ENCODE results near the gene TSPOAP1. TPM values are rescaled to one million over a fixed set of nuclear protein-coding genes. Genes with fewer than 3 reads are reported as not detected.

Gene TSPOAP1
- total RNA-seq, 4 donors from 2014 or later: 0.72 to 1.6 (median 1.0) TPM

- intact Hi-C loops (cut with DNase I; ENCODE audit: low total_unique reads): loop anchor here (1.0 to 5.0 kb wide), 4 partner anchors 135 to 755 kb away; partner anchors contain the start of genes MKS1 and TRIM37
- Histone ChIP-seq H3K27me3 (no peaks in the 10 kb centered on the region), H3K4me1 (peaks cover 15 to 19% of the 10 kb centered on the region in 2 donors), H3K36me3 (peaks cover 7 to 36% of the 10 kb centered on the region in 2 donors), H3K4me3 (peak within 1 kb of the TSS; percentile 63 to 96 (median 92)), H3K27ac (peak within 1 kb of the TSS; percentile 83 to 96 (median 88)), H3K9me3 (no peaks in the 10 kb centered on the region)
- peak; percentile 96 to 98 for ATAC-seq
- DNase-seq: peak; percentile 76 to 86
- in situ Hi-C loops (cut with MboI; ENCODE audit: low sequenced_read_pairs in 4 of 4): no loop called here
- TF ChIP-seq, protein P1, sequence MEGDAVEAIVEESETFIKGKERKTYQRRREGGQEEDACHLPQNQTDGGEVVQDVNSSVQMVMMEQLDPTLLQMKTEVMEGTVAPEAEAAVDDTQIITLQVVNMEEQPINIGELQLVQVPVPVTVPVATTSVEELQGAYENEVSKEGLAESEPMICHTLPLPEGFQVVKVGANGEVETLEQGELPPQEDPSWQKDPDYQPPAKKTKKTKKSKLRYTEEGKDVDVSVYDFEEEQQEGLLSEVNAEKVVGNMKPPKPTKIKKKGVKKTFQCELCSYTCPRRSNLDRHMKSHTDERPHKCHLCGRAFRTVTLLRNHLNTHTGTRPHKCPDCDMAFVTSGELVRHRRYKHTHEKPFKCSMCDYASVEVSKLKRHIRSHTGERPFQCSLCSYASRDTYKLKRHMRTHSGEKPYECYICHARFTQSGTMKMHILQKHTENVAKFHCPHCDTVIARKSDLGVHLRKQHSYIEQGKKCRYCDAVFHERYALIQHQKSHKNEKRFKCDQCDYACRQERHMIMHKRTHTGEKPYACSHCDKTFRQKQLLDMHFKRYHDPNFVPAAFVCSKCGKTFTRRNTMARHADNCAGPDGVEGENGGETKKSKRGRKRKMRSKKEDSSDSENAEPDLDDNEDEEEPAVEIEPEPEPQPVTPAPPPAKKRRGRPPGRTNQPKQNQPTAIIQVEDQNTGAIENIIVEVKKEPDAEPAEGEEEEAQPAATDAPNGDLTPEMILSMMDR (IDR thresholded peaks at IDR 0.05 in 4 of 5, conservative IDR thresholded peaks at IDR 0.05 in 1 of 5): peak in 1 of 5 experiments; percentile 33
- TF ChIP-seq POLR2A (IDR thresholded peaks at IDR 0.05): peak; percentile 73 to 75
Observed at GRCh38 chr17:58351831-58352595, 23.4 kb upstream of the TSPOAP1 start, which contains the start of gene SUPT4H1. Gene SUPT4H1, minus strand, starts transcription at chr17:58352201. Its CDS starts 66 bp downstream, at chr17:58352135.

DNA sequence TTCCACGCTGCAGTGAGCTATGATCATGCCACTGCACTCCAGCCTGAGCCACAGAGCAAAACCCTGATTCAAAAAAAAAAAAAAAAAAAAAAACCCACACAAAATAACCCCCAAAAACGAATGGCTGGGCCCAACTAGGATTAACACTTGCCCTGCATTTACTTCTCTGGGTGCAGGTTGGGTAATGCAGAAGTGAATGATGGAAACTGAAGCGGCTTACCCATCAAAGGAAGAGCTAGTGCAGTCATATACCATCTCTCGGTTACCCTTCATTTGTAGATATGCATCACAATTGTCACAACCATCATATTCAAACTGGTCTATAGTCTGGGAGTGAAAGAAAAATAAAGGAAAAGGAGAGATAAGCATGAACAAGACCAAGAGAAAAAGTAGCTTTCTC, 22.6 kb upstream of the TSPOAP1 start:
- no peak for ATAC-seq
- intact Hi-C loops (cut with DNase I; ENCODE audit: low total_unique reads): loop anchor here (5.0 kb wide), 2 partner anchors 134 to 756 kb away; partner anchors contain the start of genes MKS1 and TRIM37

DNA sequence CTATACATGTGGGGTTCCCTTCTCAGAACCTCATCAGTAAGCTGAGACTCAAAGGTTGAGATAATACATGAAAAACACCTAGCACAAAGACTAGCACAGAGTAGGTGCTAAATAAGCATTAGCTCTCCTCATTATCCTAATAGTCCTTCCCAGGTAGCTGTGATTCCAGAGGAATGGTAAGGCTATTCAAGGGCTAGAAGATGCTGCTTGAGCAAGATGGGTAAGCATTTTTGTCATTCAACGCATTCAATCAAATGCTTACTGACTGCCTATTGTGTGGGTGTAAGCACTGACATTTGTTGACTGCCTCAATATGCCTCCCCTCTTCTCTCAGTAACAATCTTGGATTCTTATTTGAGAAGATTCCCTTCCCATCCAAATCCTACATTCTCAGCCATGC, 19.4 kb upstream of the TSPOAP1 start:
- in situ Hi-C loops (cut with MboI; ENCODE audit: low sequenced_read_pairs in 4 of 4): no loop called here
- H3K27me3 ChIP-seq: no peaks in the 10 kb centered on the region
- TF ChIP-seq, protein P1 (IDR thresholded peaks at IDR 0.05 in 4 of 5, conservative IDR thresholded peaks at IDR 0.05 in 1 of 5): no peak
- TF ChIP-seq POLR2A (IDR thresholded peaks at IDR 0.05): no peak
- ATAC-seq: no peak
- DNase-seq: no peak
- H3K36me3 ChIP-seq: peaks cover 7 to 63% of the 10 kb centered on the region in 2 donors
- no peaks in the 10 kb centered on the region for H3K9me3 ChIP-seq
- intact Hi-C loops (cut with DNase I; ENCODE audit: low total_unique reads): no loop called here
- no peak overlapping the region for H3K27ac ChIP-seq
- H3K4me1 ChIP-seq: peaks cover 11 to 15% of the 10 kb centered on the region in 2 donors
- H3K4me3 ChIP-seq: no peak overlapping the region

More for the DNA sequence above, 22.6 kb upstream of the TSPOAP1 start:
- in situ Hi-C loops (cut with MboI; ENCODE audit: low sequenced_read_pairs in 4 of 4): no loop called here
- DNase-seq: no peak
- no peaks in the 10 kb centered on the region for H3K27me3 ChIP-seq
- TF ChIP-seq, protein P1 (IDR thresholded peaks at IDR 0.05 in 4 of 5, conservative IDR thresholded peaks at IDR 0.05 in 1 of 5): no peak
- TF ChIP-seq POLR2A (IDR thresholded peaks at IDR 0.05): no peak
- peaks cover 7 to 44% of the 10 kb centered on the region in 2 donors for H3K36me3 ChIP-seq
- peak overlapping the region in 1 of 4 donors; percentile 86 for H3K27ac ChIP-seq
- peaks cover 15 to 19% of the 10 kb centered on the region in 2 donors for H3K4me1 ChIP-seq
- H3K9me3 ChIP-seq: no peaks in the 10 kb centered on the region
- H3K4me3 ChIP-seq: peak overlapping the region; percentile 63 to 96 (median 92)

DNA sequence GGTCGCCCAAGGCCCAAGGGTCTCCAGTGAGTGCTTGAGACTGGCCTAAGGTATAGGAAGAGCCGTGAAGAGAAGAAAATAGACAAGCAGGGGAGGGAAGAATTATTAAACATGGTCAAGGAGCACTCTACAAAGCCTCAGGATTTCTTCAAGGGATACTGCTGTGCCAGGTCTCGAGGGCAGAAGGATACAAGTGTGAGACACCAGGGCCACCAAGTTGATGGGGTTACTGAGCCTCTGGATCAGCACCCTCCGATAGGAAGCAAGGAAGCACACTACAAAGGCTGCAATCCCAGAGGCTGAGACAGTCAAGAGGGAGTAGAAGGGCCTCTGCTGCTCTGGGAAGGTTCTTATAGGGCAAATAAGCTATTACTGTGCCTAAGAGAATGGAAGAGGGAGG, 16.9 kb upstream of the TSPOAP1 start:
- in situ Hi-C loops (cut with MboI; ENCODE audit: low sequenced_read_pairs in 4 of 4): no loop called here
- TF ChIP-seq, protein P1 (IDR thresholded peaks at IDR 0.05 in 4 of 5, conservative IDR thresholded peaks at IDR 0.05 in 1 of 5): no peak
- no peak for TF ChIP-seq POLR2A (IDR thresholded peaks at IDR 0.05)

More for the DNA sequence above, 16.9 kb upstream of the TSPOAP1 start:
- H3K9me3 ChIP-seq: no peaks in the 10 kb centered on the region
- intact Hi-C loops (cut with DNase I; ENCODE audit: low total_unique reads): no loop called here
- no peak overlapping the region for H3K27ac ChIP-seq
- H3K36me3 ChIP-seq: peaks cover 7 to 63% of the 10 kb centered on the region in 2 donors
- H3K27me3 ChIP-seq: no peaks in the 10 kb centered on the region
- DNase-seq: no peak
- H3K4me3 ChIP-seq: no peak overlapping the region
- H3K4me1 ChIP-seq: no peaks in the 10 kb centered on the region
- ATAC-seq: no peak

Data from gastrocnemius medialis (tissue), 4 donors.